Measurements from ENCODE around the gene HESX1. TPM values are rescaled to one million over a fixed set of nuclear protein-coding genes. Genes with fewer than 3 reads are reported as not detected.

HESX1 gene
- polyA plus RNA-seq, 1 experiment, result 0.25 TPM

- Histone ChIP-seq H3K36me3 (ENCODE audit: control insufficient read depth, insufficient read depth, low read length) (no peaks in the 10 kb centered on the region), H3K27me3 (ENCODE audit: control insufficient read depth, insufficient read depth, low read length) (no peaks in the 10 kb centered on the region), H3K4me3 (ENCODE audit: low read depth, low read length) (peak overlapping the region; percentile 51)
- POLR2A ChIA-PET, result no interaction called here
- TF ChIP-seq, protein P1, sequence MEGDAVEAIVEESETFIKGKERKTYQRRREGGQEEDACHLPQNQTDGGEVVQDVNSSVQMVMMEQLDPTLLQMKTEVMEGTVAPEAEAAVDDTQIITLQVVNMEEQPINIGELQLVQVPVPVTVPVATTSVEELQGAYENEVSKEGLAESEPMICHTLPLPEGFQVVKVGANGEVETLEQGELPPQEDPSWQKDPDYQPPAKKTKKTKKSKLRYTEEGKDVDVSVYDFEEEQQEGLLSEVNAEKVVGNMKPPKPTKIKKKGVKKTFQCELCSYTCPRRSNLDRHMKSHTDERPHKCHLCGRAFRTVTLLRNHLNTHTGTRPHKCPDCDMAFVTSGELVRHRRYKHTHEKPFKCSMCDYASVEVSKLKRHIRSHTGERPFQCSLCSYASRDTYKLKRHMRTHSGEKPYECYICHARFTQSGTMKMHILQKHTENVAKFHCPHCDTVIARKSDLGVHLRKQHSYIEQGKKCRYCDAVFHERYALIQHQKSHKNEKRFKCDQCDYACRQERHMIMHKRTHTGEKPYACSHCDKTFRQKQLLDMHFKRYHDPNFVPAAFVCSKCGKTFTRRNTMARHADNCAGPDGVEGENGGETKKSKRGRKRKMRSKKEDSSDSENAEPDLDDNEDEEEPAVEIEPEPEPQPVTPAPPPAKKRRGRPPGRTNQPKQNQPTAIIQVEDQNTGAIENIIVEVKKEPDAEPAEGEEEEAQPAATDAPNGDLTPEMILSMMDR (IDR thresholded peaks at IDR 0.05; ENCODE audit: insufficient read depth, low read depth, low read length), result no peak
- no peak for DNase-seq (ENCODE audit: low read depth)
- CTCF ChIA-PET, result interaction anchor here (0.9 to 1.5 kb wide), 3 partner anchors 58 to 233 kb away, joined by 3 to 6 read pairs (median 3); no protein-coding TSS in a partner anchor
These were observed 28.4 kb upstream of the HESX1 start for GRCh38 chr3:57227930-57228751.

GRCh38 chr3:57227204-57227929 lies 27.6 kb upstream of the HESX1 start, which contains the start of gene APPL1:
Gene APPL1, plus strand, starts transcription at chr3:57227729. Its CDS starts 155 bp downstream, at chr3:57227884.
- CTCF ChIA-PET, result interaction anchor here (1.0 to 1.5 kb wide), 2 partner anchors 57 to 58 kb away, joined by 3 to 6 read pairs; no protein-coding TSS in a partner anchor
- POLR2A ChIA-PET, result interaction anchor here (0.6 kb wide), 1 partner anchor 495 kb away, joined by 5 read pairs; no protein-coding TSS in a partner anchor
- H3K4me3 ChIP-seq (ENCODE audit: low read depth, low read length), result peak within 1 kb of the TSS; percentile 51

DNA sequence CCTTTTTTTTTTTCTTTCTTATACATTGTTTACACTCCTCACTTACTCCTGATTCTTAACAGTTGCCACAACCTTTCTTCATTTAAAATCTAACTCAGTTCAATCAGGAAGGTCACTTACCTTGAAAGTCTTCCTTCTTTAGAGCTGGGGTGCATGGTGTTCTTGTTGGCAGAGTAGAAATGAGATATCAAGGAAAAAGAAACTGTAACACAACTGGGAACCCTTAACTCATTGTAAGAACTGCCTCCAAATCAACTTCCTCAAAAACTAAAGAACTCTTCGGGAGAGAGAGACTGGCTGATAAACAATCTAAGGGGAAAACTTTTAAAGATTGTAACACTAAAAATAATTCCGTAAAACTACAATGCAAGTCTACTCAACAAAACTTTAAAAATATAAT lies 26.4 kb upstream of the HESX1 start:
- TF ChIP-seq, protein P1 (IDR thresholded peaks at IDR 0.05; ENCODE audit: insufficient read depth, low read depth, low read length), result no peak
- no peaks in the 10 kb centered on the region for H3K27me3 ChIP-seq (ENCODE audit: control insufficient read depth, insufficient read depth, low read length)
- no peaks in the 10 kb centered on the region for H3K36me3 ChIP-seq (ENCODE audit: control insufficient read depth, insufficient read depth, low read length)
- DNase-seq (ENCODE audit: low read depth), result no peak
- ChIA-PET CTCF (interaction anchor here (1.9 kb wide), 1 partner anchor 56 kb away, joined by 4 read pairs; no protein-coding TSS in a partner anchor), POLR2A (no interaction called here)
- no peak overlapping the region for H3K4me3 ChIP-seq (ENCODE audit: low read depth, low read length)

More at GRCh38 chr3:57227204-57227929, 27.6 kb upstream of the HESX1 start, which contains the start of gene APPL1:
- TF ChIP-seq, protein P1 (IDR thresholded peaks at IDR 0.05; ENCODE audit: insufficient read depth, low read depth, low read length), result no peak
- H3K36me3 ChIP-seq (ENCODE audit: control insufficient read depth, insufficient read depth, low read length), result no peaks in the 10 kb centered on the region
- H3K27me3 ChIP-seq (ENCODE audit: control insufficient read depth, insufficient read depth, low read length), result no peaks in the 10 kb centered on the region
- no peak for DNase-seq (ENCODE audit: low read depth)

DNA sequence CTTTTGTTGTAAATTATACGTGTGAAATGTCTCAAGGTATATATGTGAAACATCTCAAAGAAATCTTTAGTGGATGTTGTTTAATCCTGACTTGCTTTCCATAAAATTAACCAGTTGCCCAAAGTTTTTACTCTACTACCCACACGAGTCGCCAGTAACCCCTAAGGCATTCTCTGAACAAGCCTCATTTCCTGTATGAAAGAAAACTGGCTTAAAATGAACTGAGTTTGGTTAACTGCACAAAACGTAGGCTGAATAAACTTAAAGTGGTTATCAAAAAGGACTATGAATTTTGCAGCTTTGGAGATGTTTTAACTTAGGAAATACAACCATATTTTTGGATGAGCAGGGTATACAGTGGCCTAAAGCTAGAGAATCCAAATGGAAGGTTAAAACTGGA lies 25.1 kb upstream of the HESX1 start:
- ChIA-PET POLR2A (no interaction called here), CTCF (interaction anchor here (0.9 to 1.9 kb wide), 2 partner anchors 55 to 124 kb away, joined by 4 read pairs; no protein-coding TSS in a partner anchor)
- TF ChIP-seq, protein P1 (IDR thresholded peaks at IDR 0.05; ENCODE audit: insufficient read depth, low read depth, low read length), result no peak
- DNase-seq (ENCODE audit: low read depth), result no peak
- Histone ChIP-seq H3K27me3 (ENCODE audit: control insufficient read depth, insufficient read depth, low read length) (no peaks in the 10 kb centered on the region), H3K4me3 (ENCODE audit: low read depth, low read length) (no peak overlapping the region), H3K36me3 (ENCODE audit: control insufficient read depth, insufficient read depth, low read length) (no peaks in the 10 kb centered on the region)

DNA sequence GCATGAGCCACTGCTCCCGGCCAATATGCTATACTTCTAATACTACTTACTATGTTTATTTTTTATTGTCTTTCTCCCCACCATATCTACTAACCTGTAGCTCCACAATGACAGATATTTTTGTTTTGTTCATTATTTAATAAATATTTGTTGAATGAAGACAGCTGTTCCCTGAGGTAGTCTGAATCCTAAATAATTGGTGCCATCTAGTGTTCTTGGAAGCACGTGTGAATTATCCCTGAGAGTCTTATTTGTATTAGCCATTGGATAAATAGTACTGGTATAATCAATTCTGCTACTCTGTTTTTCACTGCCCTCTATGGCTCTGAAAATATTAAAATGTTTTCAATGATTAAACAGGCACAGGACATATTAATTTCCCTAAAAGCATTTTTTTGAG lies 22.1 kb upstream of the HESX1 start:
- DNase-seq (ENCODE audit: low read depth), result no peak
- Histone ChIP-seq H3K4me3 (ENCODE audit: low read depth, low read length) (no peak overlapping the region), H3K36me3 (ENCODE audit: control insufficient read depth, insufficient read depth, low read length) (no peaks in the 10 kb centered on the region), H3K27me3 (ENCODE audit: control insufficient read depth, insufficient read depth, low read length) (no peaks in the 10 kb centered on the region)
- TF ChIP-seq, protein P1 (IDR thresholded peaks at IDR 0.05; ENCODE audit: insufficient read depth, low read depth, low read length), result peak; percentile 29; the same call in 1 of the 2 replicates
- ChIA-PET CTCF (interaction anchor here (1.2 to 3.0 kb wide), 7 partner anchors 12 to 226 kb away, joined by 3 to 19 read pairs (median 4); no protein-coding TSS in a partner anchor), POLR2A (no interaction called here)

All from BJ (cell line).